ENCODE results near the gene TNIK. TPM values are rescaled to one million over a fixed set of nuclear protein-coding genes. Genes with fewer than 3 reads are reported as not detected.

TNIK gene
- total RNA-seq, 4 donors from 2014 or later: 32.9 to 41.7 (median 38.0) TPM

- TF ChIP-seq POLR2AphosphoS5 (IDR thresholded peaks at IDR 0.05) (no peak), POLR2A (IDR thresholded peaks at IDR 0.05) (no peak), EP300 (IDR thresholded peaks at IDR 0.05) (no peak)
- TF ChIP-seq, protein P1, sequence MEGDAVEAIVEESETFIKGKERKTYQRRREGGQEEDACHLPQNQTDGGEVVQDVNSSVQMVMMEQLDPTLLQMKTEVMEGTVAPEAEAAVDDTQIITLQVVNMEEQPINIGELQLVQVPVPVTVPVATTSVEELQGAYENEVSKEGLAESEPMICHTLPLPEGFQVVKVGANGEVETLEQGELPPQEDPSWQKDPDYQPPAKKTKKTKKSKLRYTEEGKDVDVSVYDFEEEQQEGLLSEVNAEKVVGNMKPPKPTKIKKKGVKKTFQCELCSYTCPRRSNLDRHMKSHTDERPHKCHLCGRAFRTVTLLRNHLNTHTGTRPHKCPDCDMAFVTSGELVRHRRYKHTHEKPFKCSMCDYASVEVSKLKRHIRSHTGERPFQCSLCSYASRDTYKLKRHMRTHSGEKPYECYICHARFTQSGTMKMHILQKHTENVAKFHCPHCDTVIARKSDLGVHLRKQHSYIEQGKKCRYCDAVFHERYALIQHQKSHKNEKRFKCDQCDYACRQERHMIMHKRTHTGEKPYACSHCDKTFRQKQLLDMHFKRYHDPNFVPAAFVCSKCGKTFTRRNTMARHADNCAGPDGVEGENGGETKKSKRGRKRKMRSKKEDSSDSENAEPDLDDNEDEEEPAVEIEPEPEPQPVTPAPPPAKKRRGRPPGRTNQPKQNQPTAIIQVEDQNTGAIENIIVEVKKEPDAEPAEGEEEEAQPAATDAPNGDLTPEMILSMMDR (IDR thresholded peaks at IDR 0.05): no peak
- Histone ChIP-seq H3K4me3 (no peak overlapping the region), H3K4me1 (peaks cover 6 to 52% (median 12%) of the 10 kb centered on the region in 3 donors), H3K27me3 (no peaks in the 10 kb centered on the region), H3K9me3 (no peaks in the 10 kb centered on the region), H3K36me3 (no peaks in the 10 kb centered on the region), H3K27ac (no peak overlapping the region)
- no peak for ATAC-seq
- 71 to 77% methylated on average over 5 to 6 of the region's 6 CpGs for WGBS, 2 donors (ENCODE audit: low coverage in 1 of 2)
Observed at GRCh38 chr3:171184372-171184771, 275.8 kb downstream of the TNIK start.

GRCh38 chr3:171183042-171183441 lies 277.2 kb downstream of the TNIK start:
- peaks cover 6 to 52% (median 12%) of the 10 kb centered on the region in 3 donors for H3K4me1 ChIP-seq
- H3K36me3 ChIP-seq: no peaks in the 10 kb centered on the region
- ATAC-seq: no peak
- H3K4me3 ChIP-seq: no peak overlapping the region
- TF ChIP-seq EP300 (IDR thresholded peaks at IDR 0.05): no peak
- no peak for TF ChIP-seq POLR2A (IDR thresholded peaks at IDR 0.05)
- no peak for TF ChIP-seq POLR2AphosphoS5 (IDR thresholded peaks at IDR 0.05)
- TF ChIP-seq, protein P1 (IDR thresholded peaks at IDR 0.05): no peak
- H3K27me3 ChIP-seq: no peaks in the 10 kb centered on the region
- no peaks in the 10 kb centered on the region for H3K9me3 ChIP-seq
- H3K27ac ChIP-seq: no peak overlapping the region
- WGBS, 2 donors (ENCODE audit: low coverage in 1 of 2): 56% methylated on average over 1 to 4 of the region's 4 CpGs

DNA sequence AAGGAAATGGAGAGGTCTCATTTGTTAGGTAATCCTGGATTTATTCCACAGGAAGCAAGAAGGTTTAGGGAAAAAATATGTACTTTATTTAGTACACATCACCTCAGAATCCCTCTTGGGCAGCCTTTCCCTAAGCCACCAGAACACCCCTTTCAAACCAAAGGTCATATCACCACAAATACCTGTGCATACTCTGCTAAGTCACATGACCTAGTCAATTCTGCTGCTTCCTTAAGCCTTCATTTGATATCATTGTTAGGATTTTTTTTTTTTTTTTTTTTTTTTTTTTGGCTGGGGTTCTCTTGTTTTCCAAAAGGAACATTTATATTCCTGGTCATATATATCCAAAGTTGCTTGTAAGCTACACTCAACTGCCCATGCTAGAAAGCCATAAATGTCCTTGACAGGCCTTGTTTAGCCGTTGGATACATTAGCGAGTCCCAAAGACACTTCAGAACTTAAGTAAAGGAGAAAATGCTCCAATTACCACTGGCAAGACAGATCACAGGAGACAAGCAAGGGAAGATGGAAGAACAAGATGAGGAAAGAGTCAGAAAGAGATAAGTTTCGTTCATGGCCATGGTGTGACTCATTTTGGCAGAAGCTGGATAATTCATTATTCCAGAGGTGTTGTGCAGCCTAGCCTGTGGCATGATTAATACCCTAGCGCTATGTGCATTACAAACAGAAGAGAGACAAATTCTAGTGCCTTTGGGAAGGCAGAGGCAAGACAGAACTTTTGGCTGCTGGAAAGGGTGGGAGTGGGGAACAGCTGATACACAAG lies 278.1 kb downstream of the TNIK start:
- no peaks in the 10 kb centered on the region for H3K27me3 ChIP-seq
- peaks cover 2 to 46% (median 12%) of the 10 kb centered on the region in 3 donors for H3K4me1 ChIP-seq
- no peaks in the 10 kb centered on the region for H3K36me3 ChIP-seq
- WGBS, 2 donors (ENCODE audit: low coverage in 1 of 2): 57 to 90% methylated on average over 3 to 4 of the region's 4 CpGs
- H3K27ac ChIP-seq: no peak overlapping the region
- TF ChIP-seq POLR2AphosphoS5 (IDR thresholded peaks at IDR 0.05) (peak; percentile 38), POLR2A (IDR thresholded peaks at IDR 0.05) (no peak), EP300 (IDR thresholded peaks at IDR 0.05) (no peak)
- TF ChIP-seq, protein P1 (IDR thresholded peaks at IDR 0.05): no peak
- no peaks in the 10 kb centered on the region for H3K9me3 ChIP-seq
- peak; percentile 60 for ATAC-seq
- H3K4me3 ChIP-seq: no peak overlapping the region

DNA sequence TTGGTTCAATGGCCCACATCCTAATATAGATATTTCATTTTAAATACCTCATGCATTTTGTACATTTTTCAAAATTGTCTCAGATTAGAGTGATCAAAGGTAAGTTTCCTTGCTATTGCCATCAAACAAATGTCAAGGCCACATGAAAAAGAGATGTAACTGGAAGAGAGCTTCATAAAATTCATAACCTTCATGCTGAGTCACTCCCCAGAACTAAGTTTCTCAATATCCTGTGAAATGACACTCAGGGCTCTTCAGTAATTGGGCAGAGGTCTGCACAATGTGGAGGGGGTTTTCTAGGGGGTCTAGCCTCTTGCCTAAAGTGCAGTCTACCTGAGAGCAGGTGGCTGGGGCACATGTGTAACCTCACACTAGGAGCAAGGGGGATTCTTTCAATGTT lies 281.5 kb downstream of the TNIK start:
- no peak for ATAC-seq
- TF ChIP-seq, protein P1 (IDR thresholded peaks at IDR 0.05): no peak
- TF ChIP-seq POLR2AphosphoS5 (IDR thresholded peaks at IDR 0.05): no peak
- Histone ChIP-seq H3K4me1 (peaks cover 3 to 40% (median 11%) of the 10 kb centered on the region in 3 donors), H3K27me3 (no peaks in the 10 kb centered on the region), H3K27ac (no peak overlapping the region), H3K4me3 (no peak overlapping the region), H3K36me3 (no peaks in the 10 kb centered on the region), H3K9me3 (no peaks in the 10 kb centered on the region)

GRCh38 chr3:171177553-171177952 lies 282.7 kb downstream of the TNIK start:
- no peak for ATAC-seq

More at GRCh38 chr3:171177553-171177952, 282.7 kb downstream of the TNIK start:
- no peak overlapping the region for H3K4me3 ChIP-seq
- peaks cover 3 to 35% (median 8%) of the 10 kb centered on the region in 3 donors for H3K4me1 ChIP-seq
- H3K27ac ChIP-seq: peak overlapping the region in 1 of 4 donors; percentile 3
- no peak for TF ChIP-seq EP300 (IDR thresholded peaks at IDR 0.05)
- TF ChIP-seq POLR2AphosphoS5 (IDR thresholded peaks at IDR 0.05): no peak
- TF ChIP-seq, protein P1 (IDR thresholded peaks at IDR 0.05): no peak
- TF ChIP-seq POLR2A (IDR thresholded peaks at IDR 0.05): no peak
- WGBS, 2 donors (ENCODE audit: low coverage in 1 of 2): 96 to 97% methylated on average over 2 of the region's 2 CpGs
- no peaks in the 10 kb centered on the region for H3K27me3 ChIP-seq
- no peaks in the 10 kb centered on the region for H3K9me3 ChIP-seq
- H3K36me3 ChIP-seq: no peaks in the 10 kb centered on the region

Data from gastroesophageal sphincter (tissue), 4 donors.